Coronary artery (tissue), 2 donors: ENCODE results near the gene SLC17A7.

ENCODE experiments used
- DNase-seq: peaks from one replicate; pipeline ENCODE4 v3.0.0-alpha.2; 2017; ENCODE audit warnings: low spot score
- H3K27ac ChIP-seq, 2 donors: fragments of 200-600 bp; sonication (generic); one replicate each; pipeline ENCODE4 v1.5.1; 2016 to 2019
- H3K4me3 ChIP-seq: fragments of 200-600 bp; sonication (generic); 2 replicates; pipeline ENCODE4 v1.5.1; 2016; ENCODE audit warnings: mild to moderate bottlenecking, moderate library complexity
- TF ChIP-seq, protein P1 (sequence below): fragments of 200-600 bp; sonication (generic); IDR thresholded peaks from one replicate; pipeline ENCODE4 v1.5.1; 2019; ENCODE audit warnings: antibody characterized with exemption

The SLC17A7 gene

DNA sequence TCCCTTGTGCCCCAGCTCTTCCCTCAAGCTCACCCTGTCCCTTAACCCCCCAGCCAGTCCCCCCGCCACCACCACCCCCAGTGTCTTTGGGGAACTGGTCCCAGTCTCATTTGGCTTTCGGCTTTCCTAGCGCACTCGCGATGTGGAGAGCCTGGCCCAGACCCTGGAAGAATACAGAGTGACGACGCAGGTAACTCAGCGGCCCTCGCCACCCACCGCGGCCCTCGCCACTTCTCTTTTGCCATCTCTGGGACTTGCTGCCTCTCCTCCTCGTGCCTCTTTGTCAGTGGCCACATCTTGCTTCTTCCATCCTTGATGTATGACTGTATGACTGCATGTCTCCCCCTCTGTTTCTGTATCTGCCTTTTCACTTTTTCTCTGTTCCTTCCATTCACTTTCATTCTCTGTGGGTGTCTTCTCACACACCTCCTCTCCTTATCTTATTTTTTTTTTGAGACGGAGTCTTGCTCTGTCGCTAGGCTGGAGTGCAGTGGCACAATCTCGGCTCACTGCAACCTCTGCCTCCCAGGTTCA is 33.8 kb downstream of the SLC17A7 start:
- no peak overlapping the region for H3K27ac ChIP-seq
- H3K4me3 ChIP-seq, result no peak overlapping the region
- DNase-seq, result no peak
- TF ChIP-seq, protein P1, sequence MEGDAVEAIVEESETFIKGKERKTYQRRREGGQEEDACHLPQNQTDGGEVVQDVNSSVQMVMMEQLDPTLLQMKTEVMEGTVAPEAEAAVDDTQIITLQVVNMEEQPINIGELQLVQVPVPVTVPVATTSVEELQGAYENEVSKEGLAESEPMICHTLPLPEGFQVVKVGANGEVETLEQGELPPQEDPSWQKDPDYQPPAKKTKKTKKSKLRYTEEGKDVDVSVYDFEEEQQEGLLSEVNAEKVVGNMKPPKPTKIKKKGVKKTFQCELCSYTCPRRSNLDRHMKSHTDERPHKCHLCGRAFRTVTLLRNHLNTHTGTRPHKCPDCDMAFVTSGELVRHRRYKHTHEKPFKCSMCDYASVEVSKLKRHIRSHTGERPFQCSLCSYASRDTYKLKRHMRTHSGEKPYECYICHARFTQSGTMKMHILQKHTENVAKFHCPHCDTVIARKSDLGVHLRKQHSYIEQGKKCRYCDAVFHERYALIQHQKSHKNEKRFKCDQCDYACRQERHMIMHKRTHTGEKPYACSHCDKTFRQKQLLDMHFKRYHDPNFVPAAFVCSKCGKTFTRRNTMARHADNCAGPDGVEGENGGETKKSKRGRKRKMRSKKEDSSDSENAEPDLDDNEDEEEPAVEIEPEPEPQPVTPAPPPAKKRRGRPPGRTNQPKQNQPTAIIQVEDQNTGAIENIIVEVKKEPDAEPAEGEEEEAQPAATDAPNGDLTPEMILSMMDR, result no peak

DNA sequence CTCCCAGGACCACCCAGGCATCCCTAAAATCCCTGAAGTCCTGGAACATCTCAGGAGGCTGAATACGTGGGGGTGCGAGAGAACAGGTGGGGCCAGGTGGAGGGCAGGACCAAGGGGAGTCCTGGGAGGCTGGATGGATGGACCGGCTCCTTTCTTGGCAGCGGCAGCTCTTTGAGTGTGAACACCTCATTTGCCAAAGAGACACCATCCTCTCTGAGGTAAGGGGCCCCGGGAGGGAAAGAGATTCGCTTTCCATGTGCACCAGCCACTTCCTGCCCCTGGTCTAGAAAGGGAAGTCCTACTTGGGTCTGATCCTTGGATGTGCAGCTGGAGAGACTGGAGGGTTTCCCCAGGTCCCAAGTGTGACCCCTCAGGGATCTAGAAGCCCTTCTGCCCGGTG is 34.2 kb downstream of the SLC17A7 start:
- no peak overlapping the region for H3K27ac ChIP-seq
- TF ChIP-seq, protein P1, result no peak
- no peak for DNase-seq
- no peak overlapping the region for H3K4me3 ChIP-seq

DNA sequence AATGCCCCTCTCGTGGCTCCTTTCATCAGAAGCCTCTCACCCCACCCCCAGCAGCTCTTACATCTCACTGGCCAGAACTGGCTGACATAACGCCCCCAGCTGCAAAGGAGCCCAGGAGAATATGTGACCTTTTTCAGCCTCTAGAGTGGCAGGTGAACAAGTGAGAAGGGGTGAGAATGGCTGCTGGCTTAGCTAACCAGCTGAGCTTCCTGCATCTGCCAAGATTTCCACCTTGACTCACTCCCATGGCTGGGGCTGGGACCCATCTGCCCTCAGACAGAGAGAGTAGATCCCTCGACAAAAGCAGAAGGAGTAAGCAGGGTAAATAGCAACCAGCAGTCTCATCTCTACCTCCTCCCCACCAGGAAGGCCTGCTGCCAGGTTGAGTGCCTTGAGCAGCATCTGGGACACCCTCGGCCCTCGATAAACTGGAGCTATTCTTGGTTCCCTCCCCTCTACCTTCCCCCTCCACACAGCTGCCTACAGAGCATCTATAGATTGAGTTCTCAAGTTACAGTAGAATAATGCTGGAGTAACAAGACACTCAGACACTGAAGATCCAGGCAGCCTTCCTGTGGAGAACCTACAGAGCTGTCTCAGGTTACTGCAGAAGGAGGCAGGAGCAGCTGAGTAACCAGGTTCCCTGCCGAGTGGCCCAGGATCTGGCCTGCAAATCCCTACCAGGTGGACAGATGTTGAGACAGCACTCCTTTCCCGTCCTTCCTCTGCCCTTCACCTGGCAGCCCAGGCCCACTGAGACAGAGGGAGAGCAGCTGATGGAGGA is 37.7 kb downstream of the SLC17A7 start:
- no peak overlapping the region for H3K27ac ChIP-seq
- TF ChIP-seq, protein P1, result no peak
- no peak for DNase-seq
- H3K4me3 ChIP-seq, result no peak overlapping the region

DNA sequence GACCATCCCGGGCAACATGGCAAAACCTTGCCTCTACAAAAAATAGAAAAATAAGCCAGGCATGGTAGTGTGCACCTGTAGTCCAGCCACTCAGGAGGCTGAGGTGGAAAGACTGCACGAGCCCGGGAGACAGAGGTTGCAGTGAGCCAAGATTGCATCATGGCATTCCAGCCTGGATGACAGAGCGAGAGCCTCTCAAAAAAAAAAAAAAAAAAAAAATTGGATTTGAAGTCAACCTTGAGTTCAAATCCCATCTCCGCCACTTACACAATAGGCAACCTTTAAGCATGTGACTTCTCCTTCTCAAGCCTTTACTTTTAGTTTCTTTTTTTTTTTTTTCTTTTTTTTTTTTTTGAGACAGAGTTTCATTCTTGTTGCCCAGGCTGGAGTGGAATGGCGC is 41.3 kb downstream of the SLC17A7 start:
- no peak overlapping the region for H3K4me3 ChIP-seq
- no peak for DNase-seq
- TF ChIP-seq, protein P1, result no peak

DNA sequence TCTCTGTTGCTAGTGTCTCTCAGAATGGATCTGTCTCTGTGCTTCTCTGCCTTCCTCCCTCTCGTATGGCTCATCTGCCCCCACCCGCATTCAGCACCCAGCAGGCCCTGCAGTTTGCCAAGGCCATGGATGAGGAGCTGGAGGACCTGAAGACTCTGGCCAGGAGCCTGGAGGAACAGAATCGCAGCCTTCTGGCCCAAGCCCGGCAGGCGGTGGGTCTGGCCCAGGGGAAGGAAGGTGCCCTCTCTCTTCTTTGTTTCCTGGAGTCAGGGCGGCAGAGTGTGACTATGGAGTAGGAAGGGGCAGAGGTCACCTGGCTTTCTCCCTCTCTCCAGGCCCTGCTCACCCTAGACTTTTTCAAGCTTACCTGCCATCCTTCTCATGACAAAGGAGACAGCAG is 42.4 kb downstream of the SLC17A7 start:
- TF ChIP-seq, protein P1, result no peak
- DNase-seq, result no peak
- H3K27ac ChIP-seq, result no peak overlapping the region
- no peak overlapping the region for H3K4me3 ChIP-seq

More for the DNA sequence above, 41.3 kb downstream of the SLC17A7 start:
- no peak overlapping the region for H3K27ac ChIP-seq

DNA sequence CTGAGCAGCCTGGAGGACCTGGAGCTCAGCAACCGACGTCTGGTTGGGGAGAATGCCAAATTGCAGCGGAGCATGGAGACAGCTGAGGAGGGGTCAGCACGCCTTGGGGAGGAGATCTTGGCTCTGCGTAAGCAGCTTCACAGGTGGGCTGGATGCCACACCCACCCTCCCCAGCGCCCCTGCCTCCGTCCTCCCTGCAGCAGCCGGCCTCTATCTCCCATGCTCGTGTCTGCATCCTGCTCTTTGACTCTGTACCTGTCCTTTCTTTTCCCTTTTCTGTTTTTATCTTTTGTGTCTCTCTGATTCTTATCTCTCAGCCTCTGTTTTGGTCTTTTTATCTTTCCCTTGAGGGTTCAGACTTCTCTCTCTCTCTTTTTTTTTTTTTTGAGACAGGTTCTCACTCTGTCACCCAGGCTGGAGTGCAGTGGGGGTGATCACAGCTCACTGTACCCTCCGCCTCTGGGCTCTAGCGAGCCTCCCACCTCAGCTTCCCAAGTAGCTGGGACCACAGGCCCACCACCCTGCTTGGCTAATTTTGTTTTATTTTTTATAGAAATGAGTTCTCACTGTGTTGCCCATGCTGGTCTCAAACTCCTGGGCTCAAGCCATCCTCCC is 43.2 kb downstream of the SLC17A7 start:
- no peak for DNase-seq
- TF ChIP-seq, protein P1, result no peak
- no peak overlapping the region for H3K27ac ChIP-seq
- no peak overlapping the region for H3K4me3 ChIP-seq
